ENCODE data around the gene CNKSR3.

The CNKSR3 gene

GRCh38 chr6:154408891-154409500 lies 101.5 kb downstream of the CNKSR3 start:
- no peak overlapping the region for H2BK12ac ChIP-seq (ENCODE audit: low read length)
- H3K4me3 ChIP-seq (ENCODE audit: low read length in 2 of 2): no peak overlapping the region
- peaks cover 0 to 2% of the 10 kb centered on the region in 2 donors for H3K9me3 ChIP-seq (replicated peaks in 1 of 2; ENCODE audit: control insufficient read depth in 2 of 2, insufficient read depth in 1 of 2, low read depth in 1 of 2, low read length in 2 of 2)
- DNase-seq (ENCODE audit: low spot score): no peak
- H2BK15ac ChIP-seq (ENCODE audit: low read length): no peak overlapping the region
- no peak overlapping the region for H3K4me2 ChIP-seq (ENCODE audit: insufficient read depth, low read length, poor library complexity, severe bottlenecking)
- H2BK5ac ChIP-seq (ENCODE audit: low read length): no peak overlapping the region
- no peak overlapping the region for H2AFZ ChIP-seq (ENCODE audit: low read length)
- no peak overlapping the region for H2AK5ac ChIP-seq (ENCODE audit: low read depth, low read length)
- H2BK120ac ChIP-seq (ENCODE audit: low read depth, low read length): no peak overlapping the region
- no peak overlapping the region for H3K4ac ChIP-seq (ENCODE audit: low read length)
- H4K91ac ChIP-seq (ENCODE audit: low read depth, low read length, poor library complexity): no peak overlapping the region
- no peak overlapping the region for H3K27ac ChIP-seq (replicated peaks; ENCODE audit: low read length)
- no peaks in the 10 kb centered on the region for H3K4me1 ChIP-seq (ENCODE audit: control insufficient read depth in 2 of 2, insufficient read depth in 1 of 2, low read depth in 1 of 2, low read length in 2 of 2)
- no peak overlapping the region for H3K9ac ChIP-seq (ENCODE audit: low read depth, low read length, poor library complexity)
- WGBS, 2 donors (ENCODE audit: extremely low coverage in 2 of 2, insufficient read length in 2 of 2, insufficient replicate concordance in 1 of 2): no CpG with 5 or more reads among the region's 4 CpGs
- H4K8ac ChIP-seq (ENCODE audit: low read depth, low read length): no peak overlapping the region
- H3K36me3 ChIP-seq (replicated peaks in 1 of 2; ENCODE audit: control insufficient read depth in 2 of 2, insufficient read depth in 2 of 2, low read length in 2 of 2): peaks cover 8 to 30% of the 10 kb centered on the region in 2 donors
- H3K18ac ChIP-seq (ENCODE audit: low read length): no peak overlapping the region
- H3K79me1 ChIP-seq (ENCODE audit: low read depth, low read length): no peaks in the 10 kb centered on the region
- H3K27me3 ChIP-seq (ENCODE audit: control insufficient read depth in 3 of 3, insufficient read depth in 3 of 3, low read depth in 1 of 3, low read length in 3 of 3): no peaks in the 10 kb centered on the region
- no peak overlapping the region for H3K23ac ChIP-seq (ENCODE audit: low read depth, low read length, poor library complexity)
- no peak overlapping the region for H3K14ac ChIP-seq (ENCODE audit: low read length)

GRCh38 chr6:154407440-154407839 lies 103.0 kb downstream of the CNKSR3 start:
- Histone ChIP-seq H3K9ac (ENCODE audit: low read depth, low read length, poor library complexity) (no peak overlapping the region), H2AK5ac (ENCODE audit: low read depth, low read length) (no peak overlapping the region), H2BK120ac (ENCODE audit: low read depth, low read length) (no peak overlapping the region), H3K4me3 (ENCODE audit: low read length in 2 of 2) (no peak overlapping the region), H2AFZ (ENCODE audit: low read length) (no peak overlapping the region), H3K79me1 (ENCODE audit: low read depth, low read length) (no peaks in the 10 kb centered on the region), H2BK12ac (ENCODE audit: low read length) (no peak overlapping the region), H3K14ac (ENCODE audit: low read length) (no peak overlapping the region), H3K23ac (ENCODE audit: low read depth, low read length, poor library complexity) (no peak overlapping the region), H3K27ac (replicated peaks; ENCODE audit: low read length) (no peak overlapping the region), H3K9me3 (replicated peaks in 1 of 2; ENCODE audit: control insufficient read depth in 2 of 2, insufficient read depth in 1 of 2, low read depth in 1 of 2, low read length in 2 of 2) (peaks cover 0 to 2% of the 10 kb centered on the region in 2 donors), H3K4me2 (ENCODE audit: insufficient read depth, low read length, poor library complexity, severe bottlenecking) (no peak overlapping the region), H3K4me1 (ENCODE audit: control insufficient read depth in 2 of 2, insufficient read depth in 1 of 2, low read depth in 1 of 2, low read length in 2 of 2) (peaks cover 0 to 1% of the 10 kb centered on the region in 2 donors), H3K18ac (ENCODE audit: low read length) (no peak overlapping the region), H2BK5ac (ENCODE audit: low read length) (no peak overlapping the region), H3K36me3 (replicated peaks in 1 of 2; ENCODE audit: control insufficient read depth in 2 of 2, insufficient read depth in 2 of 2, low read length in 2 of 2) (peaks cover 8 to 27% of the 10 kb centered on the region in 2 donors), H4K8ac (ENCODE audit: low read depth, low read length) (no peak overlapping the region), H3K27me3 (ENCODE audit: control insufficient read depth in 3 of 3, insufficient read depth in 3 of 3, low read depth in 1 of 3, low read length in 3 of 3) (no peaks in the 10 kb centered on the region), H4K91ac (ENCODE audit: low read depth, low read length, poor library complexity) (no peak overlapping the region), H3K4ac (ENCODE audit: low read length) (no peak overlapping the region), H2BK15ac (ENCODE audit: low read length) (no peak overlapping the region)
- no CpG with 5 or more reads among the region's 5 CpGs for WGBS, 2 donors (ENCODE audit: extremely low coverage in 2 of 2, insufficient read length in 2 of 2, insufficient replicate concordance in 1 of 2)
- no peak for DNase-seq (ENCODE audit: low spot score)

GRCh38 chr6:154406869-154407268 lies 103.6 kb downstream of the CNKSR3 start:
- Histone ChIP-seq H4K91ac (ENCODE audit: low read depth, low read length, poor library complexity) (no peak overlapping the region), H3K4me2 (ENCODE audit: insufficient read depth, low read length, poor library complexity, severe bottlenecking) (no peak overlapping the region), H3K4ac (ENCODE audit: low read length) (no peak overlapping the region), H3K27ac (replicated peaks; ENCODE audit: low read length) (no peak overlapping the region), H3K9me3 (replicated peaks in 1 of 2; ENCODE audit: control insufficient read depth in 2 of 2, insufficient read depth in 1 of 2, low read depth in 1 of 2, low read length in 2 of 2) (peaks cover 0 to 2% of the 10 kb centered on the region in 2 donors), H3K4me3 (ENCODE audit: low read length in 2 of 2) (no peak overlapping the region), H3K36me3 (replicated peaks in 1 of 2; ENCODE audit: control insufficient read depth in 2 of 2, insufficient read depth in 2 of 2, low read length in 2 of 2) (peaks cover 8 to 27% of the 10 kb centered on the region in 2 donors), H3K14ac (ENCODE audit: low read length) (no peak overlapping the region), H4K8ac (ENCODE audit: low read depth, low read length) (no peak overlapping the region), H2AFZ (ENCODE audit: low read length) (no peak overlapping the region), H2BK12ac (ENCODE audit: low read length) (no peak overlapping the region), H2BK5ac (ENCODE audit: low read length) (no peak overlapping the region), H3K4me1 (ENCODE audit: control insufficient read depth in 2 of 2, insufficient read depth in 1 of 2, low read depth in 1 of 2, low read length in 2 of 2) (peaks cover 0 to 1% of the 10 kb centered on the region in 2 donors), H3K79me1 (ENCODE audit: low read depth, low read length) (no peaks in the 10 kb centered on the region), H2BK120ac (ENCODE audit: low read depth, low read length) (no peak overlapping the region), H3K27me3 (ENCODE audit: control insufficient read depth in 3 of 3, insufficient read depth in 3 of 3, low read depth in 1 of 3, low read length in 3 of 3) (no peaks in the 10 kb centered on the region), H3K18ac (ENCODE audit: low read length) (no peak overlapping the region), H3K9ac (ENCODE audit: low read depth, low read length, poor library complexity) (no peak overlapping the region), H2BK15ac (ENCODE audit: low read length) (no peak overlapping the region), H2AK5ac (ENCODE audit: low read depth, low read length) (no peak overlapping the region), H3K23ac (ENCODE audit: low read depth, low read length, poor library complexity) (no peak overlapping the region)
- no peak for DNase-seq (ENCODE audit: low spot score)
- WGBS, 2 donors (ENCODE audit: extremely low coverage in 2 of 2, insufficient read length in 2 of 2, insufficient replicate concordance in 1 of 2): no CpG with 5 or more reads among the region's 10 CpGs

- Histone ChIP-seq H2BK15ac (ENCODE audit: low read length) (no peak overlapping the region), H3K9ac (ENCODE audit: low read depth, low read length, poor library complexity) (no peak overlapping the region), H2AFZ (ENCODE audit: low read length) (no peak overlapping the region), H2BK120ac (ENCODE audit: low read depth, low read length) (no peak overlapping the region), H3K79me1 (ENCODE audit: low read depth, low read length) (no peaks in the 10 kb centered on the region), H3K27me3 (ENCODE audit: control insufficient read depth in 3 of 3, insufficient read depth in 3 of 3, low read depth in 1 of 3, low read length in 3 of 3) (no peaks in the 10 kb centered on the region), H2AK5ac (ENCODE audit: low read depth, low read length) (no peak overlapping the region), H3K4me1 (ENCODE audit: control insufficient read depth in 2 of 2, insufficient read depth in 1 of 2, low read depth in 1 of 2, low read length in 2 of 2) (peaks cover 0 to 1% of the 10 kb centered on the region in 2 donors), H3K14ac (ENCODE audit: low read length) (no peak overlapping the region), H3K4me2 (ENCODE audit: insufficient read depth, low read length, poor library complexity, severe bottlenecking) (no peak overlapping the region), H3K27ac (replicated peaks; ENCODE audit: low read length) (no peak overlapping the region), H2BK12ac (ENCODE audit: low read length) (no peak overlapping the region), H3K23ac (ENCODE audit: low read depth, low read length, poor library complexity) (peak overlapping the region; percentile 38), H3K9me3 (replicated peaks in 1 of 2; ENCODE audit: control insufficient read depth in 2 of 2, insufficient read depth in 1 of 2, low read depth in 1 of 2, low read length in 2 of 2) (peaks cover 2% of the 10 kb centered on the region in 2 donors), H2BK5ac (ENCODE audit: low read length) (no peak overlapping the region), H3K4me3 (ENCODE audit: low read length in 2 of 2) (no peak overlapping the region), H4K8ac (ENCODE audit: low read depth, low read length) (no peak overlapping the region), H3K18ac (ENCODE audit: low read length) (no peak overlapping the region), H3K4ac (ENCODE audit: low read length) (no peak overlapping the region), H3K36me3 (replicated peaks in 1 of 2; ENCODE audit: control insufficient read depth in 2 of 2, insufficient read depth in 2 of 2, low read length in 2 of 2) (peaks cover 8 to 31% of the 10 kb centered on the region in 2 donors), H4K91ac (ENCODE audit: low read depth, low read length, poor library complexity) (no peak overlapping the region)
- WGBS, 2 donors (ENCODE audit: extremely low coverage in 2 of 2, insufficient read length in 2 of 2, insufficient replicate concordance in 1 of 2): no CpG with 5 or more reads among the region's 20 CpGs
- no peak for DNase-seq (ENCODE audit: low spot score)
These were observed 104.2 kb downstream of the CNKSR3 start for GRCh38 chr6:154406301-154406700.
